WTC11 (cell line): ENCODE data around the gene CDX1. TPM values are rescaled to one million over a fixed set of nuclear protein-coding genes. Genes with fewer than 3 reads are reported as not detected.

ENCODE experiments used
- ATAC-seq: fragments of 200-7000 bp; cut with Tn5 transposase; 2 replicates; pipeline ENCODE4 v1.10.0; 2021; ENCODE audit warnings: mild to moderate bottlenecking, moderate library complexity
- CTCF ChIA-PET: fragments of 300-600 bp; sonication (Branson Sonifier 250); formaldehyde crosslinking; loops from one replicate; lab custom pipeline; 2021; ENCODE audit warnings: antibody characterized with exemption; lab: Charles Lee
- POLR2A ChIA-PET: fragments of 350-600 bp; sonication (Branson Sonifier 250); formaldehyde crosslinking; loops from one replicate; lab custom pipeline; 2021; ENCODE audit warnings: antibody characterized with exemption; lab: Charles Lee
- DNase-seq: peaks from one replicate; pipeline ENCODE4 v3.0.0; 2021; ENCODE audit warnings: low spot score
- H3K27ac Mint-ChIP-seq: 2 replicates; pipeline ENCODE4 v1.8.0; 2021; ENCODE audit warnings: mixed read lengths
- H3K27me3 Mint-ChIP-seq: 2 replicates; pipeline ENCODE4 v1.8.0; 2021; ENCODE audit warnings: low read depth, mild to moderate bottlenecking, moderate library complexity, mixed read lengths
- H3K36me3 Mint-ChIP-seq: 2 replicates; pipeline ENCODE4 v1.8.0; 2021; ENCODE audit warnings: mixed read lengths
- H3K4me1 Mint-ChIP-seq: 2 replicates; pipeline ENCODE4 v1.8.0; 2022; ENCODE audit warnings: mixed read lengths
- H3K4me3 Mint-ChIP-seq: 2 replicates; pipeline ENCODE4 v1.8.0; 2021; ENCODE audit warnings: mild to moderate bottlenecking, moderate library complexity, mixed read lengths
- H3K9me3 Mint-ChIP-seq: 2 replicates; pipeline ENCODE4 v1.8.0; 2021; ENCODE audit warnings: mixed read lengths
- ELF4 ChIP-seq: sonication (generic); formaldehyde crosslinking; IDR thresholded peaks from 2 replicates; pipeline ENCODE4 v1.8.1; 2022; ENCODE audit warnings: low read depth, mild to moderate bottlenecking, moderate library complexity, missing genetic modification reagents
- GABPB1 ChIP-seq: sonication (generic); formaldehyde crosslinking; IDR thresholded peaks from 2 replicates; pipeline ENCODE4 v1.8.1; 2023; ENCODE audit warnings: mild to moderate bottlenecking, missing genetic modification reagents
- GRHL2 ChIP-seq: fragments of 250-450 bp; sonication (Bioruptor Pico); IDR thresholded peaks from 2 replicates; pipeline ENCODE4 v1.8.0; 2022; ENCODE audit warnings: mild to moderate bottlenecking, moderate library complexity; ENCODE audit not compliant: insufficient replicate concordance, severe bottlenecking
- NFYB ChIP-seq: sonication (generic); formaldehyde crosslinking; conservative IDR thresholded peaks from 2 replicates; pipeline ENCODE4 v1.8.0; 2022; ENCODE audit warnings: low read depth, missing genetic modification reagents
- SP1 ChIP-seq: sonication (generic); formaldehyde crosslinking; conservative IDR thresholded peaks from 2 replicates; pipeline ENCODE4 v1.8.1; 2022; ENCODE audit warnings: missing genetic modification reagents
- TEAD1 ChIP-seq: sonication (generic); formaldehyde crosslinking; IDR thresholded peaks from 2 replicates; pipeline ENCODE4 v1.8.0; 2022; ENCODE audit warnings: mild to moderate bottlenecking, missing genetic modification reagents
- TEAD4 ChIP-seq: sonication (generic); formaldehyde crosslinking; IDR thresholded peaks from 2 replicates; pipeline ENCODE4 v1.8.0; 2022; ENCODE audit warnings: mild to moderate bottlenecking, missing genetic modification reagents
- TP53 ChIP-seq: sonication (generic); formaldehyde crosslinking; IDR thresholded peaks from 2 replicates; pipeline ENCODE4 v1.8.1; 2023; ENCODE audit warnings: mild to moderate bottlenecking, missing genetic modification reagents
- ZNF317 ChIP-seq: sonication (generic); formaldehyde crosslinking; IDR thresholded peaks from 2 replicates; pipeline ENCODE4 v1.8.1; 2023; ENCODE audit warnings: low read depth, mild to moderate bottlenecking, moderate library complexity, missing genetic modification reagents, borderline replicate concordance
- ZNF416 ChIP-seq: fragments of 250-450 bp; sonication (Bioruptor Pico); IDR thresholded peaks from 2 replicates; pipeline ENCODE4 v1.9.0; 2021; ENCODE audit warnings: mild to moderate bottlenecking, inconsistent platforms
- total RNA-seq: library from RNA; stranded (reverse); gene quantifications from 3 replicates; pipeline ENCODE4 v1.2.3, GENCODE V29; 2021
- TF ChIP-seq, protein P1 (sequence below): fragments of 250-450 bp; sonication (Bioruptor Pico); IDR thresholded peaks from 2 replicates; pipeline ENCODE4 v1.9.0; 2021; ENCODE audit warnings: moderate library complexity, mild to moderate bottlenecking, inconsistent platforms, borderline replicate concordance
- TF ChIP-seq, protein P2 (sequence below): sonication (generic); formaldehyde crosslinking; IDR thresholded peaks from 2 replicates; pipeline ENCODE4 v1.8.1; 2023; ENCODE audit warnings: mild to moderate bottlenecking, missing genetic modification reagents, moderate library complexity
- TF ChIP-seq, protein P3 (sequence below): sonication (generic); formaldehyde crosslinking; IDR thresholded peaks from 2 replicates; pipeline ENCODE4 v1.8.0; 2023; ENCODE audit warnings: mild to moderate bottlenecking, missing genetic modification reagents
- TF ChIP-seq, protein P4 (sequence below): fragments of 250-450 bp; sonication (Bioruptor Pico); IDR thresholded peaks from 2 replicates; pipeline ENCODE4 v1.8.0; 2021; ENCODE audit warnings: mild to moderate bottlenecking
- TF ChIP-seq, protein P5 (sequence below): sonication (generic); formaldehyde crosslinking; IDR thresholded peaks from 2 replicates; pipeline ENCODE4 v1.8.1; 2022; ENCODE audit warnings: missing genetic modification reagents, borderline replicate concordance
- TF ChIP-seq, protein P6 (sequence below): sonication (generic); formaldehyde crosslinking; IDR thresholded peaks from 2 replicates; pipeline ENCODE4 v1.8.0; 2022; ENCODE audit warnings: mild to moderate bottlenecking, missing genetic modification reagents
- TF ChIP-seq, protein P7 (sequence below): sonication (generic); formaldehyde crosslinking; IDR thresholded peaks from 2 replicates; pipeline ENCODE4 v1.8.1; 2022; ENCODE audit warnings: low read depth, mild to moderate bottlenecking, moderate library complexity, missing genetic modification reagents, borderline replicate concordance
- TF ChIP-seq, protein P8 (sequence below): fragments of 250-450 bp; sonication (Bioruptor Pico); IDR thresholded peaks from 2 replicates; pipeline ENCODE4 v2.1.2; 2022; ENCODE audit warnings: mild to moderate bottlenecking, moderate library complexity

Gene CDX1
- total RNA-seq, 1 experiment from 2014 or later = 0.13 TPM

DNA sequence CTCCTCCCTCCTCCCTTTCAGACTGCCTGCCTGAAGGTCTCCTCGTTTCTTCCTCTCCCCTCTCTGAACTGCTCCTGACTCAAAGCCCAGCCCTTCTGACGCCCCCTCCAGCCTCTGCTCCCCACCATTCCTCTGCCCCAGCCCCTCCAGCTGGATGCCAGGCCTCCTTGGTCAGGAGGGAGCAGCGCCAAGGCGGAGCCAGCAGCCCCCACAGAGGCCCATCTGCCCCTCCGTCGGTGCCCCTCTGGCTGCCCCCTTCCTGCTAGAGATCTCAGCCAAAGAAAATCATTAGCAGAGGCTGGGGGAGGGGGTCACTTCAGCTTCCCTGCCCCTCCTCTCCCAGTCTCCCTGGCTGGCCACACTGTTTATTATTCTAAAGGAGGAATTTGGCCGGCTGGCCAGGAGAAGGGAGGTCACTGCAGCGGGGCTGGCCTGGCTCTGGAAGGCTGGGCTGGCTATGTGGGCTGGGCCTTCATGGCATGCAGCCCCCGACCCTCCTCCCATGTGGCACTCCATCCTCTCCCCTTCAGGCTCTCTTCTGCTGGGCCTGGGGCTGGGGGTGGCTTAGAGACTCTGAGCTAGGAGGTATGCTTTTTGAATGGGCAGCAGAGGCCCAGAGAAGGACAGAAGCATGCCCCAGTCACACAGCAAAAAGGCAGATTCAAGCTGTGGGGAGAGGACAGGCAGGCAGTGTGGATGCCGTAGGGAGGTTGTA, 27.9 kb upstream of the CDX1 start:
- H3K4me1 Mint-ChIP-seq = peaks cover 57% of the 10 kb centered on the region
- no peaks in the 10 kb centered on the region for H3K9me3 Mint-ChIP-seq
- H3K36me3 Mint-ChIP-seq = no peaks in the 10 kb centered on the region
- TF ChIP-seq, protein P1, sequence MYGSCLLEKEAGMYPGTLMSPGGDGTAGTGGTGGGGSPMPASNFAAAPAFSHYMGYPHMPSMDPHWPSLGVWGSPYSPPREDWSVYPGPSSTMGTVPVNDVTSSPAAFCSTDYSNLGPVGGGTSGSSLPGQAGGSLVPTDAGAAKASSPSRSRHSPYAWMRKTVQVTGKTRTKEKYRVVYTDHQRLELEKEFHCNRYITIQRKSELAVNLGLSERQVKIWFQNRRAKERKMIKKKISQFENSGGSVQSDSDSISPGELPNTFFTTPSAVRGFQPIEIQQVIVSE (CRISPR knock-in tag) = no peak
- TF ChIP-seq, protein P2, sequence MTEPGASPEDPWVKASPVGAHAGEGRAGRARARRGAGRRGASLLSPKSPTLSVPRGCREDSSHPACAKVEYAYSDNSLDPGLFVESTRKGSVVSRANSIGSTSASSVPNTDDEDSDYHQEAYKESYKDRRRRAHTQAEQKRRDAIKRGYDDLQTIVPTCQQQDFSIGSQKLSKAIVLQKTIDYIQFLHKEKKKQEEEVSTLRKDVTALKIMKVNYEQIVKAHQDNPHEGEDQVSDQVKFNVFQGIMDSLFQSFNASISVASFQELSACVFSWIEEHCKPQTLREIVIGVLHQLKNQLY (CRISPR knock-in tag) = no peak
- TF ChIP-seq, protein P3, sequence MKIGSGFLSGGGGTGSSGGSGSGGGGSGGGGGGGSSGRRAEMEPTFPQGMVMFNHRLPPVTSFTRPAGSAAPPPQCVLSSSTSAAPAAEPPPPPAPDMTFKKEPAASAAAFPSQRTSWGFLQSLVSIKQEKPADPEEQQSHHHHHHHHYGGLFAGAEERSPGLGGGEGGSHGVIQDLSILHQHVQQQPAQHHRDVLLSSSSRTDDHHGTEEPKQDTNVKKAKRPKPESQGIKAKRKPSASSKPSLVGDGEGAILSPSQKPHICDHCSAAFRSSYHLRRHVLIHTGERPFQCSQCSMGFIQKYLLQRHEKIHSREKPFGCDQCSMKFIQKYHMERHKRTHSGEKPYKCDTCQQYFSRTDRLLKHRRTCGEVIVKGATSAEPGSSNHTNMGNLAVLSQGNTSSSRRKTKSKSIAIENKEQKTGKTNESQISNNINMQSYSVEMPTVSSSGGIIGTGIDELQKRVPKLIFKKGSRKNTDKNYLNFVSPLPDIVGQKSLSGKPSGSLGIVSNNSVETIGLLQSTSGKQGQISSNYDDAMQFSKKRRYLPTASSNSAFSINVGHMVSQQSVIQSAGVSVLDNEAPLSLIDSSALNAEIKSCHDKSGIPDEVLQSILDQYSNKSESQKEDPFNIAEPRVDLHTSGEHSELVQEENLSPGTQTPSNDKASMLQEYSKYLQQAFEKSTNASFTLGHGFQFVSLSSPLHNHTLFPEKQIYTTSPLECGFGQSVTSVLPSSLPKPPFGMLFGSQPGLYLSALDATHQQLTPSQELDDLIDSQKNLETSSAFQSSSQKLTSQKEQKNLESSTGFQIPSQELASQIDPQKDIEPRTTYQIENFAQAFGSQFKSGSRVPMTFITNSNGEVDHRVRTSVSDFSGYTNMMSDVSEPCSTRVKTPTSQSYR (CRISPR knock-in tag) = no peak
- TF ChIP-seq GABPB1 (CRISPR knock-in tag) = 0 out of 2 replicates have a peak, but pooled peaks have one; percentile 14
- no peak for TF ChIP-seq TP53
- peak overlapping the region; percentile 67 for H3K27ac Mint-ChIP-seq
- CTCF ChIA-PET = interaction anchor here (0.7 to 3.7 kb wide), 13 partner anchors 8 to 305 kb away, joined by 3 to 16 read pairs (median 4); partner anchors contain the start of genes ARSI and PDGFRB
- H3K27me3 Mint-ChIP-seq = peaks cover 8% of the 10 kb centered on the region
- ATAC-seq = peak; percentile 33
- POLR2A ChIA-PET = no interaction called here
- peak; percentile 55 for DNase-seq
- H3K4me3 Mint-ChIP-seq = peak overlapping the region; percentile 1; the same call in 1 of the 2 replicates

DNA sequence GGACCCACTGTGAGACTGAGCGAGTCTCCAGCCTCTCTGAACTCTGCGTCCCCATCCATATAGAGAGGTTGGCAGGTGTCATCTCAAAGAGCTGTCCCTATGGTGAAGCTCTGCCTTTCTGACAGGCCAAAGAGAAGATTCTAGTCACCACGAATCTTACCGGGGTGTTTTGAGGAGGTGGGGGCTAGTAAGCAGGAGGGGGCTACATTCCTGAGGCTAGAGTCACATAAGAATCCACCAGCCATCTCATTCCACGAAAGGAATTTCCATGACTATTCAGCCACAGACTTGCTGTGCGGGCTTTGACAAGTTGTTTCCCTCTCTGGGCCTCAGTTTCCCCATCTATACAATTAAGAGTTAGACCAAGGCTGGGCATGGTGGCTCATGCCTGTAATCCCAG, 27.2 kb upstream of the CDX1 start:
- no peak for ATAC-seq
- peak overlapping the region; percentile 67; the same call in 1 of the 2 replicates for H3K27ac Mint-ChIP-seq
- CTCF ChIA-PET = interaction anchor here (0.7 to 3.7 kb wide), 8 partner anchors 9 to 305 kb away, joined by 3 to 16 read pairs (median 4); partner anchors contain the start of gene PDGFRB
- TF ChIP-seq TEAD4 (CRISPR knock-in tag) (no peak), ELF4 (no peak), NFYB (no peak)
- TF ChIP-seq, protein P4, sequence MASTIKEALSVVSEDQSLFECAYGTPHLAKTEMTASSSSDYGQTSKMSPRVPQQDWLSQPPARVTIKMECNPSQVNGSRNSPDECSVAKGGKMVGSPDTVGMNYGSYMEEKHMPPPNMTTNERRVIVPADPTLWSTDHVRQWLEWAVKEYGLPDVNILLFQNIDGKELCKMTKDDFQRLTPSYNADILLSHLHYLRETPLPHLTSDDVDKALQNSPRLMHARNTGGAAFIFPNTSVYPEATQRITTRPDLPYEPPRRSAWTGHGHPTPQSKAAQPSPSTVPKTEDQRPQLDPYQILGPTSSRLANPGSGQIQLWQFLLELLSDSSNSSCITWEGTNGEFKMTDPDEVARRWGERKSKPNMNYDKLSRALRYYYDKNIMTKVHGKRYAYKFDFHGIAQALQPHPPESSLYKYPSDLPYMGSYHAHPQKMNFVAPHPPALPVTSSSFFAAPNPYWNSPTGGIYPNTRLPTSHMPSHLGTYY (CRISPR knock-in tag) = no peak
- TF ChIP-seq, protein P5, sequence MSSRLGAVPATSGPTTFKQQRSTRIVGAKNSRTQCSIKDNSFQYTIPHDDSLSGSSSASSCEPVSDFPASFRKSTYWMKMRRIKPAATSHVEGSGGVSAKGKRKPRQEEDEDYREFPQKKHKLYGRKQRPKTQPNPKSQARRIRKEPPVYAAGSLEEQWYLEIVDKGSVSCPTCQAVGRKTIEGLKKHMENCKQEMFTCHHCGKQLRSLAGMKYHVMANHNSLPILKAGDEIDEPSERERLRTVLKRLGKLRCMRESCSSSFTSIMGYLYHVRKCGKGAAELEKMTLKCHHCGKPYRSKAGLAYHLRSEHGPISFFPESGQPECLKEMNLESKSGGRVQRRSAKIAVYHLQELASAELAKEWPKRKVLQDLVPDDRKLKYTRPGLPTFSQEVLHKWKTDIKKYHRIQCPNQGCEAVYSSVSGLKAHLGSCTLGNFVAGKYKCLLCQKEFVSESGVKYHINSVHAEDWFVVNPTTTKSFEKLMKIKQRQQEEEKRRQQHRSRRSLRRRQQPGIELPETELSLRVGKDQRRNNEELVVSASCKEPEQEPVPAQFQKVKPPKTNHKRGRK (CRISPR knock-in tag) = no peak
- TF ChIP-seq, protein P6, sequence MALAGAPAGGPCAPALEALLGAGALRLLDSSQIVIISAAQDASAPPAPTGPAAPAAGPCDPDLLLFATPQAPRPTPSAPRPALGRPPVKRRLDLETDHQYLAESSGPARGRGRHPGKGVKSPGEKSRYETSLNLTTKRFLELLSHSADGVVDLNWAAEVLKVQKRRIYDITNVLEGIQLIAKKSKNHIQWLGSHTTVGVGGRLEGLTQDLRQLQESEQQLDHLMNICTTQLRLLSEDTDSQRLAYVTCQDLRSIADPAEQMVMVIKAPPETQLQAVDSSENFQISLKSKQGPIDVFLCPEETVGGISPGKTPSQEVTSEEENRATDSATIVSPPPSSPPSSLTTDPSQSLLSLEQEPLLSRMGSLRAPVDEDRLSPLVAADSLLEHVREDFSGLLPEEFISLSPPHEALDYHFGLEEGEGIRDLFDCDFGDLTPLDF (CRISPR knock-in tag) = no peak
- DNase-seq = no peak
- H3K27me3 Mint-ChIP-seq = peaks cover 3% of the 10 kb centered on the region
- H3K36me3 Mint-ChIP-seq = no peaks in the 10 kb centered on the region
- H3K9me3 Mint-ChIP-seq = no peaks in the 10 kb centered on the region
- H3K4me3 Mint-ChIP-seq = no peak overlapping the region
- POLR2A ChIA-PET = no interaction called here
- H3K4me1 Mint-ChIP-seq = peaks cover 63% of the 10 kb centered on the region

DNA sequence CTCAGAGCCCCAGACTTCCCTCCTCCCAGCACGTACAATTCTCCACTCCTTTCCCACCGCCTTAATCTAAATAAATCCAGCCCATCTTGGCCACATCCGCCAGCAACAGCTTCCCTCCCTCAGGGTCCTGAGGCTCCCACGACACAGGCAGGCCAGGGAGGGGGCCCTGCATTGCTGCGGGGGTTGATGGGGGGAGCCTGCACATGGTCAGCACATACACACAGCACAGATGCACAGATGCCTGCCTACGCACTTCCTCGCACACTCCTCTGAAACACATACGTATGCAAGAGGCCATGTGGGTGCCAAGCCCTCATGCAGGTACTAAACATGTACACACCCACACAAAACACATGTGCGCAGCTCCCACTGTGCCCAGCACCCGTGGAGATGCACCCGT, 25.7 kb upstream of the CDX1 start:
- no peak overlapping the region for H3K4me3 Mint-ChIP-seq
- ATAC-seq = no peak
- ChIA-PET POLR2A (interaction anchor here (1.0 kb wide), 1 partner anchor 31 kb away, joined by 3 read pairs; no protein-coding TSS in a partner anchor), CTCF (interaction anchor here (1.1 to 3.7 kb wide), 3 partner anchors 18 to 35 kb away, joined by 4 to 16 read pairs (median 4); no protein-coding TSS in a partner anchor)
- no peak overlapping the region for H3K27ac Mint-ChIP-seq
- H3K36me3 Mint-ChIP-seq = no peaks in the 10 kb centered on the region
- no peaks in the 10 kb centered on the region; the same call in 1 of the 2 replicates for H3K27me3 Mint-ChIP-seq
- peaks cover 70% of the 10 kb centered on the region for H3K4me1 Mint-ChIP-seq
- H3K9me3 Mint-ChIP-seq = no peaks in the 10 kb centered on the region
- no peak for DNase-seq
- TF ChIP-seq, protein P7, sequence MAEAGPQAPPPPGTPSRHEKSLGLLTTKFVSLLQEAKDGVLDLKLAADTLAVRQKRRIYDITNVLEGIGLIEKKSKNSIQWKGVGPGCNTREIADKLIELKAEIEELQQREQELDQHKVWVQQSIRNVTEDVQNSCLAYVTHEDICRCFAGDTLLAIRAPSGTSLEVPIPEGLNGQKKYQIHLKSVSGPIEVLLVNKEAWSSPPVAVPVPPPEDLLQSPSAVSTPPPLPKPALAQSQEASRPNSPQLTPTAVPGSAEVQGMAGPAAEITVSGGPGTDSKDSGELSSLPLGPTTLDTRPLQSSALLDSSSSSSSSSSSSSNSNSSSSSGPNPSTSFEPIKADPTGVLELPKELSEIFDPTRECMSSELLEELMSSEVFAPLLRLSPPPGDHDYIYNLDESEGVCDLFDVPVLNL (CRISPR knock-in tag) = no peak
- TF ChIP-seq SP1 = no peak
- no peak for TF ChIP-seq GRHL2 (CRISPR knock-in tag)
- no peak for TF ChIP-seq ZNF317 (CRISPR knock-in tag)
- no peak for TF ChIP-seq ZNF416
- TF ChIP-seq, protein P8, sequence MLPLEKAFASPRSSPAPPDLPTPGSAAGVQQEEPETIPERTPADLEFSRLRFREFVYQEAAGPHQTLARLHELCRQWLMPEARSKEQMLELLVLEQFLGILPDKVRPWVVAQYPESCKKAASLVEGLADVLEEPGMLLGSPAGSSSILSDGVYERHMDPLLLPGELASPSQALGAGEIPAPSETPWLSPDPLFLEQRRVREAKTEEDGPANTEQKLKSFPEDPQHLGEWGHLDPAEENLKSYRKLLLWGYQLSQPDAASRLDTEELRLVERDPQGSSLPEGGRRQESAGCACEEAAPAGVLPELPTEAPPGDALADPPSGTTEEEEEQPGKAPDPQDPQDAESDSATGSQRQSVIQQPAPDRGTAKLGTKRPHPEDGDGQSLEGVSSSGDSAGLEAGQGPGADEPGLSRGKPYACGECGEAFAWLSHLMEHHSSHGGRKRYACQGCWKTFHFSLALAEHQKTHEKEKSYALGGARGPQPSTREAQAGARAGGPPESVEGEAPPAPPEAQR (CRISPR knock-in tag) = no peak
- TF ChIP-seq TEAD1 (CRISPR knock-in tag) = no peak
